RPMI7951 (cell line): ENCODE data around the gene PGM1. TPM values are rescaled to one million over a fixed set of nuclear protein-coding genes. Genes with fewer than 3 reads are reported as not detected.

ENCODE experiments used
- DNase-seq: peaks from one replicate; pipeline ENCODE4 v3.0.0-alpha.2; 2012; ENCODE audit warnings: low read depth
- total RNA-seq: library from RNA; depleted of rRNA; stranded (reverse); fragments of >200 nt; shearing (Covaris generic); gene quantifications from 2 replicates; pipeline ENCODE4 v1.2.3, GENCODE V29; 2014

PGM1 gene
- total RNA-seq, 1 experiment from 2014 or later: 140 TPM

DNA sequence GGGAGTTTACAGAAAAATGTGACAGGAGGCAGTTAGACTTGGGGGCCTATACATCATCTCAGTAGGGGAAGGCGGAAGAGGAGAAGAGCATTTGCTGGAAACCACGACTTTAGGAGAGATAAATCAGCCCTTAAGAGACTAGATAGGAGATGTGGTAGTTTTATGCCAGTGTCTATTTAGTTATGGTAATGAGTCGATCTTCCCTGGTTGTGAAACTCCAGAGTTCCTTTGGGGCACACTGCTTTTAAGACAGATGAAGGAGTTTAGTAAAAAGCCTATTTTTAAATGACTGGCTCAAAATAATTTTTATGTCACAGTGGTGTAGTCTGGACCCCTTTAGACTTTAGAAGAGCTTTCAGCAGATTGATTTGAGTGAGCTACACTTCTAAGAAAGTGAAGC lies 7.8 kb downstream of the PGM1 start:
- DNase-seq: peak; percentile 7

GRCh38 chr1:63601463-63601862 lies 8.3 kb downstream of the PGM1 start:
- no peak for DNase-seq

- no peak for DNase-seq
Measured at GRCh38 chr1:63601912-63602311, 8.7 kb downstream of the PGM1 start.

GRCh38 chr1:63602629-63603028 lies 9.4 kb downstream of the PGM1 start:
- DNase-seq: no peak

DNA sequence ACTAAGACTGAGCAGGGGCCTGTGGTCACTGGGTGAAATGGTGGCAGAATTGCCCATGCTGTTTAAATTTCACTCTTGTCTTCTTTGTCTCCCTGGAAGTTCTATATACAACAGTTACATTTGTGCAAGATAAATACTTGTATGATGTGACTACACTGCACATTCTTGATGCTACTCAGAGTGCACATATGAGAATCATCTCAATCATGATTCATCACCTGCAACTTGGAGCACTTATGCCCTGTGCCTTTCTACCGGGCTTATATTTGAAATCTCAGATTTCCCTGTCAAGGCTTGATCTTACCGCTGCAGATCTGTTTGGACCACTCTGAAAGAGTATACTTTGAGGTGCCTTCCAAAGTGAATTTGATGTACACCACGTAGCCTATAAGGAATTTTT lies 10.6 kb downstream of the PGM1 start:
- DNase-seq: no peak

GRCh38 chr1:63607322-63607721 lies 14.1 kb downstream of the PGM1 start:
- DNase-seq: no peak

- DNase-seq: peak; percentile 61
Measured at GRCh38 chr1:63611231-63611630, 18.0 kb downstream of the PGM1 start.

DNA sequence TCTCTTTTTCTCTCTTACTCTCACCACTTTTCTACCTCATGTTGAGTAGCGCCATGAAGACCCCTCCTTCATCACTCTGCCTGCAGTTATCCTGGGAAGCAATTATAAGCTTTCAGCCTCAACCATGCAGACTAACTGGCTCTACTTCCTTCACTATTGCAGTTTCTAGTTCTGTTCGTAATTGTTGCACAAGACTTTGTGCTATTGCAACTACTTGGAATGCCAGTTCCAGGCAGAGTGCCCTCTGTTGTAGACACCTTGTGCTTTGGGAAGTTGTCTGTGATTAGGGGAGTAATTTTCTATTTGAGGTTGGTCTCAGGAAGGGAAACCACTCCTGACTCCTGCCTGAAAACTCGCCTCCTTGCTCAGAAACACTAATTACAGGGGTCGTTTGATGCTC lies 19.4 kb downstream of the PGM1 start:
- DNase-seq: no peak

GRCh38 chr1:63612971-63613370 lies 19.8 kb downstream of the PGM1 start:
- no peak for DNase-seq

GRCh38 chr1:63615768-63616420 lies 22.7 kb downstream of the PGM1 start:
- DNase-seq: peak; percentile 70

- DNase-seq: no peak
Measured at GRCh38 chr1:63617450-63617849, 24.2 kb downstream of the PGM1 start.

DNA sequence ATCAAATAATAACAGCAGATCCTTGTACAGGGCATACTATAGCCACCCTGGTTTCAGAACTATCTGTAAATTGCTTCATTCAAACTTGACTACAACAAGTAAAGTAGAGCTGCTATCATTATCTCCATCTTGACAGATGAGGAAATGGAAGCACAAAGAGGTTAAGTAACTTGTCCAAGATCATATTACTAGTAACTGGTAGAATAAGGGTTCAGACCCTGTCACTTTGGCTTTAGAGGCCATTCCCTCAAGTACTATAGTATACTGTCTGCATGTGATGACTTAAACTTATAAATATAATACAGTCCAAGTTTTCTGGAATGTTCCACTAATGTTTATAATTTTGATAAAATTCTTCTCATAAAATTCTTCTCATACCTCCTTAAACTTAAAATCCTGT lies 24.8 kb downstream of the PGM1 start:
- DNase-seq: no peak

DNA sequence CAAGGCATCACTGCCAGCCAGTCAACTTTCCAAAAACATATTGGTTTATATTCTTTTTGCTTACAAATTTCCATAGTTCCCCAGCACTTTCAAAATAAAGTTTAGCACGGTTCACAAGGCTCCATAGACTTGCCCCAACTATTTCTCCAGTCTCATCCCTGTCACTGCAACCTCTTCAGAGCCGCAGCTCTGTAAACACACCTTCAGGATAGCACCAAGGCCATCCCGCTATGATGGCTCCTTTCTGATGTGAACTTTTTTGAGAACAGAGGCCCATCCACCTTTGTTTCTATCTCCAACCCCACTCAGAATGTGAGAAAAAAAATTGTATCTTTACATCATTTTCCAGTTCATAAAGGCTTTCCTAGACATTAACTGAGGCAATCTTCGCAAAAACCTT lies 26.3 kb downstream of the PGM1 start:
- no peak for DNase-seq

DNA sequence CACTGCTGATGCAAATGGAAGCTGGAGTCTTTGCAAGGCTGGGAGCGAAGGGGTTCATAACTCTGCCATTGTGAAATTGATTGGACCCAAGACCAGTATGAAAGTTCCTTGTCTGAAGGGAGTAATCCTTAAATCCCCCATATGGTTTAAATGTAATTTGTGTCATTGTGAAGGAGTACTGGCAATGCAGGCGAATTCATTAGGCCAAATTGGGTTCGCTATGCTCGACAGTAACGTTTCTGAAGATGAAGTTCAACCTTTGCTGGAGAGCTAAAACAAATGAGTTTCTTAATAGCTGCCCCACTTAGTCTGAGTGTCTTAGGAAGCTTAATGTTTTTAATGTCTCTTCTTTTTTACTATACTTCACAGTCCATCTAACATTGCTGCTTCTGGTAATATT lies 27.5 kb downstream of the PGM1 start:
- DNase-seq: no peak

- DNase-seq: no peak
Measured at GRCh38 chr1:63621075-63621474, 27.9 kb downstream of the PGM1 start.

- DNase-seq: no peak
Measured at GRCh38 chr1:63621698-63622097, 28.5 kb downstream of the PGM1 start.

GRCh38 chr1:63622849-63623566 lies 29.8 kb downstream of the PGM1 start:
- no peak for DNase-seq

DNA sequence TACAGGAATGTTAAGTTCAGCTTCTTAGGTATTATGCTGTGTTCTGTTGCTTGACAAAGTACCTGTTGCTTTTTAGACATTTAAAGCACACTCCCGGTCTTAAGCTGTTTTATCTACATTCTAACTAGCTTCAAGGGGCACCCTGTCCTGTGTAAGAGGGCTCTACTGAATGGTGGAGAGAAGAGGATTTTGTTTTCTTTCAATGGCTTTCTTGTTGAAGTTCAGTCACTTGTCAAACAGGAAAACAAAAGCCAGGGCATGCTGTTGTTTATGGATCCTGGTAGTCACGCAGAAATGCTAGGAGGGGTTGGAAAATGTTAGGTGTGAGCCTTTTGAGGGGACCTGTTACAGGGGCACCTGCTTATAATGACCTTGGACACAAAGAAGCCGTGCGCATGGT lies 30.7 kb downstream of the PGM1 start:
- no peak for DNase-seq

DNA sequence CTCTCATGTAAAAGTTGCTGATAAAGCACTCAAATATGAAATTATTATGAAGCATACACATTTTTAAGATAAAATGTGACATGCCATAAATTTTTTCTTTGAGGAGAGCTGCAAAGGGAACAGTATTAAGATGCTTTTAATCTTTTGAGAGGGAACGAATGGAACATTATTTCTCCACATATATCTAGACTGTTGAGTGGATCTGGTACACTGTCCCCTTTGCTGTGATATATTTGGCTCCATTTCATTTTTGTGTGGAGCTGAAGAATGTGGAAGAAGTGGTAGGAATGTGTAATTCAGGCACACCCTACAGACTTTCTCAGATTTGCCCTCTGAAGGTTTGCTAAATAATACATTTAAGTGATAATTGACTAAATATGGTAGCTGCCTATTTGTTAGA lies 31.7 kb downstream of the PGM1 start:
- DNase-seq: peak; percentile 14

GRCh38 chr1:63626222-63626621 lies 33.0 kb downstream of the PGM1 start:
- no peak for DNase-seq

DNA sequence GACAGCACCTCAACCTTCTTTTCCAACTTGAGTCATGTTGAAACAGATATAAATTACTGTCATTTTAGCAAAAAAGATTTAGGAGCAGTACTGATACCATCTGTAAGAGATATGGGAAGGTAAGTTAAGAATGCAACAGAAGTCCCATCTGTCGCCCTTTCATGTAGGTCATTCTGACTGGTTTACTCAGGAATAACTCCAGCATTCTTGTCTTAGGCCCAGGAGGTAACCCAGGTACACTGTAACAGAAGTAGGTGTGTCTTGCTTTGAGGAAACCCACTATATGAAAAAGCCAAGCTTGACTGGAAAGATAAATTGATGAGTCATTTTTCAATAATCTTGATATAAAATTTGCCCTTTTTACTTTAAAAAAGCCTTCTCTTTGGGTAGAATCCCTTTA lies 35.4 kb downstream of the PGM1 start:
- DNase-seq: no peak

- no peak for DNase-seq
Measured at GRCh38 chr1:63630238-63630637, 37.0 kb downstream of the PGM1 start.

DNA sequence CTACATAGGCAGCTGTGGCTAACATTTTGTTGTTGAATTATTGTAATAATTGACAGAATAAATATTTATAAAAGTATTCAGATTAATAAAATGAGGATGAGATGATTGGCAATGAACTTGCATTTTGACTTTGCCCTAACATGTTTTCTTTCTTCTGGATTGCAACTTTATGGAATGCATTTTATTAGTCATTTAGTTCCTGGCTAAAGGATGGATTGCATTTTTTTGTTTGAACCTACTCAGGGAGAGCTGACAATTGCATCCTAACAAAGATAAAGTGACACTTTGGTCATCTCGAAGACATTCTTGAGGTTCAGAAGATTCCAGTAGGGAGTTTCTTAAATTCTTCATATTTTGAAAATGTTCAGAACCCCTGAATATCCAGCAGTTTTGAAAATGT lies 37.5 kb downstream of the PGM1 start:
- DNase-seq: no peak

DNA sequence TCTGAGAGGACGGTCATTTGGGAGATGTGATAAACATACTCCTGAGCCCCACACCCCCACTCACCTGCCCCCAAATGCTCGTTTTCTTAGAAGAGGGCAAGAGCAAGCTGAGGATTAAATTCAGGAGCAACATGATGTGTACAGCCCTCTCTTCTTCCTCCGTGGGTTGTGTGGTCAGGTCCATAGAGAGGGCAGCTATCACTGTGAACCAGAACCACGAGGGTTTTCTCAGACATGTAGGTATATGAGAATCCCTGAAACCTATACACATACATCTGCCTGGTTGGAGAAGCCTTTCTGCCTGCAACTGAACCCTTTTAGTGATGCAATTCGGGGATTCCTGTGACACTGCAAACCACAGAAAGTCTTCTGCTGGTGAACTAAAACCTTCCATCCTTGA lies 38.9 kb downstream of the PGM1 start:
- no peak for DNase-seq
